Tibial nerve (tissue), 4 donors: Measurements from ENCODE around the gene SYTL3. TPM values are rescaled to one million over a fixed set of nuclear protein-coding genes. Genes with fewer than 3 reads are reported as not detected.

Experiments
- DNase-seq, 2 donors: peaks; one replicate each; pipeline ENCODE4 v3.0.0-alpha.2; 2019; ENCODE audit warnings: low spot score in 2 of 2
- H3K27ac ChIP-seq, 4 donors: fragments of 200-600 bp; sonication (generic) in 3 of 4; one replicate each; pipeline ENCODE4 v1.5.1; 2017 to 2019; ENCODE audit warnings: mild to moderate bottlenecking in 1 of 4
- H3K27me3 ChIP-seq, 2 donors: fragments of 200-600 bp; sonication (generic) in 1 of 2; one replicate each; pipeline versions ENCODE4 v1.5.1 to v1.6.0; 2017 to 2019
- H3K36me3 ChIP-seq, 3 donors: fragments of 200-600 bp; sonication (generic); one replicate each; pipeline ENCODE4 v1.5.1; 2018 to 2019
- H3K4me1 ChIP-seq, 4 donors: fragments of 200-600 bp; sonication (generic) in 3 of 4; one replicate each; pipeline ENCODE4 v1.5.1; 2017 to 2019
- H3K4me3 ChIP-seq, 4 donors: fragments of 200-600 bp; sonication (generic) in 3 of 4; one replicate each; pipeline ENCODE4 v1.5.1; 2017 to 2019; ENCODE audit warnings: mild to moderate bottlenecking in 1 of 4, moderate library complexity in 1 of 4
- H3K9me3 ChIP-seq, 4 donors: fragments of 200-600 bp; sonication (generic) in 3 of 4; one replicate each; pipeline ENCODE4 v1.5.1; 2017 to 2019
- CTCF ChIP-seq, 5 experiments: fragments of 200-600 bp in 3 of 5; fragments of 450-650 bp in 2 of 5; sonication (generic) in 3 of 5; IDR thresholded peaks; one replicate each; pipeline ENCODE4 v1.5.1; 2016 to 2019; ENCODE audit warnings: antibody characterized with exemption in 5 of 5, mild to moderate bottlenecking in 3 of 5, moderate library complexity in 2 of 5
- EP300 ChIP-seq, 2 donors: sonication (generic); formaldehyde crosslinking; IDR thresholded peaks; one replicate each; pipeline ENCODE4 v1.6.1; 2017; ENCODE audit warnings: antibody characterized with exemption in 2 of 2, mild to moderate bottlenecking in 1 of 2
- POLR2A ChIP-seq, 2 donors: fragments of 450-650 bp; IDR thresholded peaks; one replicate each; pipeline ENCODE4 v1.6.1; 2017; ENCODE audit warnings: antibody characterized with exemption in 2 of 2, mild to moderate bottlenecking in 2 of 2, moderate library complexity in 2 of 2
- WGBS, 2 donors: methylation state at CpG; one replicate each; pipeline ENCODE4 v1.1.5; 2018; 5-methylcytosine and 5-hydroxymethylcytosine counted together
- total RNA-seq, 4 donors: library from RNA; depleted of rRNA; stranded (reverse); fragments of >200 nt; gene quantifications; one replicate each; pipeline ENCODE4 v1.1.0, GENCODE V29; 2016

Gene SYTL3
- total RNA-seq, 4 donors from 2014 or later = 1.3 to 6.7 (median 3.6) TPM

- TF ChIP-seq POLR2A (IDR thresholded peaks at IDR 0.05) (no peak), CTCF (IDR thresholded peaks at IDR 0.05) (no peak), EP300 (IDR thresholded peaks at IDR 0.05) (no peak)
- H3K27ac ChIP-seq = peak overlapping the region in 2 of 4 donors; percentile 22 to 67
- no peak for DNase-seq
Measured at GRCh38 chr6:158624684-158625682, 24.9 kb upstream of the SYTL3 start.

GRCh38 chr6:158625881-158626305, 24.0 kb upstream of the SYTL3 start:
- Histone ChIP-seq H3K27ac (peak overlapping the region in 1 of 4 donors; percentile 67), H3K27me3 (no peaks in the 10 kb centered on the region), H3K9me3 (no peaks in the 10 kb centered on the region), H3K4me1 (peaks cover 0 to 5% (median 0%) of the 10 kb centered on the region in 4 donors), H3K36me3 (peaks cover 0 to 82% (median 2%) of the 10 kb centered on the region in 3 donors), H3K4me3 (no peak overlapping the region)
- WGBS, 2 donors = 77 to 82% methylated on average over 13 to 14 of the region's 15 CpGs
- TF ChIP-seq POLR2A (IDR thresholded peaks at IDR 0.05) = no peak
- peak in 1 of 2 donors; percentile 30 for TF ChIP-seq EP300 (IDR thresholded peaks at IDR 0.05)
- no peak for TF ChIP-seq CTCF (IDR thresholded peaks at IDR 0.05)
- no peak for DNase-seq

More at GRCh38 chr6:158624684-158625682, 24.9 kb upstream of the SYTL3 start:
- Histone ChIP-seq H3K27me3 (no peaks in the 10 kb centered on the region), H3K9me3 (no peaks in the 10 kb centered on the region), H3K4me3 (no peak overlapping the region), H3K4me1 (no peaks in the 10 kb centered on the region), H3K36me3 (peaks cover 0 to 89% (median 0%) of the 10 kb centered on the region in 3 donors)
- WGBS, 2 donors = 94 to 95% methylated on average over 21 of the region's 25 CpGs

DNA sequence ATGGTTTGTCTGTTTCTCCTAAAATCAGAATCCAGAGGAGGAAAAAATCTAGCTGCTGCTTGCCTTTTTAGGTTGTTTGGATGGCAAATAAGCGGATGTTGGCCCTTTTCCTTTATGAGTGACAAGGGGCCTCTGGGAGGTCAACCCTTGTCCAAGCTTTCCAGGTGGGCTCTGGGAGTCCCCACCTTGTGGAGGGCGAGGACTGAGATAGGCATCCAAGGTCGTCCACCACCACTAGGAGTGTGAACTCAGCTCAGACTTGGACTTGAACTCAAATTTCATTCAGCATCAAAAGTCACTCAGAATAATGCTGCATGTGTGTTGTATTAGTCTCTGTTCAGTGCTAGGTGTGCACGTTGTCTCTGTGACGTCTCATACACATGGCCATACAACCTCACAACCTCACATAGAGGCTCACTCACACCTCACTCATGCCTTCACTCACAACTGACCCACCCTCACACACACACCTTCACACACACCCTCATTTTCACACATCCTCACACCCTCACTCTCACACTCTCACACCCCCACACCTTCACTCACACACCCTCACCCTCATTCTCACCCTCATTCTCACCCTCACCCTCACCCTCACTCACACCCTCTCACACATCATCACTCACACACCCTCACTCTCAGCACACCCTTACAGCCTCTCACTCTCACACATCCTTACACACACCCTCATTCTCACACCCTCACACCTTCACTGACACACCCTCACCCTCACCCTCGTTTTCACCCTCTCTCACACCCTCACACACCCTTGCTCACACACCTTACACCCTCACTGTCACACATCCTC, 23.3 kb upstream of the SYTL3 start:
- 74 to 78% methylated on average over 6 of the region's 6 CpGs for WGBS, 2 donors
- Histone ChIP-seq H3K36me3 (peaks cover 0 to 80% (median 4%) of the 10 kb centered on the region in 3 donors), H3K27ac (peak overlapping the region in 2 of 4 donors; percentile 3 to 67)

GRCh38 chr6:158627168-158627939, 22.5 kb upstream of the SYTL3 start:
- 93% methylated on average over 20 of the region's 20 CpGs for WGBS, 2 donors
- no peak for TF ChIP-seq CTCF (IDR thresholded peaks at IDR 0.05)
- no peak for TF ChIP-seq POLR2A (IDR thresholded peaks at IDR 0.05)
- no peak for TF ChIP-seq EP300 (IDR thresholded peaks at IDR 0.05)
- no peak for DNase-seq
- H3K9me3 ChIP-seq = no peaks in the 10 kb centered on the region
- peak overlapping the region in 1 of 4 donors; percentile 24 for H3K27ac ChIP-seq
- peaks cover 0 to 77% (median 4%) of the 10 kb centered on the region in 3 donors for H3K36me3 ChIP-seq
- H3K4me3 ChIP-seq = no peak overlapping the region
- no peaks in the 10 kb centered on the region for H3K27me3 ChIP-seq
- peaks cover 0 to 17% (median 0%) of the 10 kb centered on the region in 4 donors for H3K4me1 ChIP-seq

More for the DNA sequence above, 23.3 kb upstream of the SYTL3 start:
- Histone ChIP-seq H3K27me3 (no peaks in the 10 kb centered on the region), H3K9me3 (no peaks in the 10 kb centered on the region), H3K4me3 (no peak overlapping the region), H3K4me1 (peaks cover 0 to 12% (median 0%) of the 10 kb centered on the region in 4 donors)
- no peak for DNase-seq
- TF ChIP-seq POLR2A (IDR thresholded peaks at IDR 0.05) (no peak), EP300 (IDR thresholded peaks at IDR 0.05) (no peak), CTCF (IDR thresholded peaks at IDR 0.05) (no peak)
